HK-2 (cell line): ENCODE results near the gene STARD10.
A peak's percentile ranks its signal among the peaks of the same experiment; 100 is the strongest.
"Not testable (repeated sequence)": the region's sequence is repeated elsewhere in the genome, so short reads cannot be mapped to it uniquely, and the experiment has no call there.

Experiments
- DNase-seq: peaks from one replicate; pipeline ENCODE4 v3.0.0-alpha.2; 2018; ENCODE audit not compliant: unreplicated experiment

STARD10 gene

DNA sequence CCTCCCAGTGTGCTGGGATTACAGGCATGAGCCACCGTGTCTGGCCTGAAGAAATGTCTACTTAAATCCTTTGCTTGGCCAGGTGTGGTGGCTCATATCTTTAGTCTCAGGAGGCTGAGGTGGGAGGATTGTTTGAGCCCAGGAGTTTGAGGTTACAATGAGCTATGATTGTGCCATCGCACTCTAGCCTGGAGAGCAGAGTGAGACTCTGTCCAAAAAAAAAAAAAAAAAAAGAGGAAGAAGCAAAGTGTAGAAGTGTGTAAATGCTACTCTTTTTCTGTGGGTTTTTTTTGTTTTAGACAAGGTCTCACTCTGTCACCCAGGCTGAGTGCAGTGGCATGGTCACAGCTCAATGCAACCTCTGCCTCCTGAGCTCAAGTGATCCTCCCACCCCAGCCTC lies 13.9 kb upstream of the STARD10 start:
- DNase-seq, result no peak

- DNase-seq, result no peak
These were observed 13.3 kb upstream of the STARD10 start for GRCh38 chr11:72807021-72807693.

DNA sequence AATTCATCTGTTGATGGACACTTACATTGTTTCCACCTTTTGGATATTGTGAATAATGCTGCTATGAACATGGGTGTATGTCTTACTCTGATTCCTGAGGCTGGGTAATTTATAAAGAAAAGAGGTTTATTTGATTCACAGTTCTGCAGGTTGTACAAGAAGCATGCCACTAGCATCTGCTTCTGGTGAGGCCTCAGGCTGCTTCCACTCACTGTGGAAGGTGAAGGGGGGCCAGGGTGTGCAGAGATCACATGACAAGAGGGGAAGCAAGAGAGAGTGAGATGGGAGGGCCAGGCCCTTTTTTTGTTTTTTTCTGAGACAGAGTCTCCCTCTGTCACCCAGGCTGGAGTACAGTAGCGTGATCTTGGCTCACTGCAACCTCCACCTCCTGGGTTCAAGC lies 12.5 kb upstream of the STARD10 start:
- not testable (repeated sequence) for DNase-seq

GRCh38 chr11:72805216-72805615 lies 11.4 kb upstream of the STARD10 start:
- DNase-seq, result no peak

DNA sequence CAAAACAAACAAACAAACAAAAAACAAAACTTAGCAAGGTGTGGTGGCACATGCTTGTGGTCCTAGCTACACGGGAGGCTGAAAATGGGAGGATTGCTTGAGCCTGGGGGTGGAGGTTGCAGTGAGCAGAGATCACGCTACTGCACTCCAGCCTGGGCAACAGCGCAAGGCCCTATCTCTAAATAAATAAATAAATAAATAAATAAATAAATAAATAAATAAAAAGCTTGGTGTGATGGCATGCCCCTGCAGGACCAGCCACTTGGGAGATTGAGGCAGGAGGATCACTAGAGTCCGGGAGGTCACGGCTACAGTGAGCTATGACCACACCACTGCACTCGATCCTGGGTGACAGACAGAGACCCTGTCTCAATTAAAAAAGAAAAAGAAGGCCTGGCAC lies 9.0 kb upstream of the STARD10 start:
- no peak for DNase-seq

DNA sequence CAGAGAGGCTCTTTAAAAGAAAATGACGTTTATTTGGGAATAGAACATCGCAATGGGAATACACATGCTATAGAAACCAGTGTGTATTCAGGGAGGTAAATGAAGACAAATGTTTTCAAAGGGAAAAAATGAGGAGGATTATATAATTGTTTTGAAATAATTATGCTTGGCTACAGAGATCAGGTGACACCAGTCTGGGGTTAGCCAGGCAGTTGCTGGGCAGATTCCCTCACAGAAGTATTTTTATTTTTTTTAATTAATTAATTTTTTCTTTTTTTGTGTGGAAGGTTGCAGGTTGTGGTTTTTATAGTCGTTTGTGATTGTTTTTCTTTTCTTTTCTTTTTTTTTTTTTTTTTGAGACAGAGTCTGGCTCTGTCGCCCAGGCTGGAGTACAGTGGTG lies 5.6 kb upstream of the STARD10 start:
- DNase-seq, result no peak

GRCh38 chr11:72798361-72798760 lies 4.5 kb upstream of the STARD10 start:
- DNase-seq, result no peak

DNA sequence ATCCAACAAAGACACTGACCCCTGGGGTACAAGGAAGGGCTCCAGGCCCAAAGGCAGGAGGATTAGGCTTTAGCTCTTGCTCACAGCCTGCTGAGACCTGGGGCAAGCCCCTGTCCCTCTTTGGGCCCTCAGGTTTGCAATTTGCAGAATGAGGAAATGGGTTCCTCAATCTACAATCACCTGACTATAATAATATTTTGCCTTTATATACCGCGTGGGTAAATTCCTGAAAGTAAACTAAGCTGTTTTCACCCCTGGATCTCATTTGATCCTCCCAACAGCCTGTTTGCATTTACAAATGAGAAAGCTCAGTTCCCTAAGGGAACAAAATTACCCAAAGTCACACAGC lies 797 bp downstream of the STARD10 start:
- no peak for DNase-seq

GRCh38 chr11:72792437-72793021 lies 1.3 kb downstream of the STARD10 start:
- DNase-seq, result no peak

DNA sequence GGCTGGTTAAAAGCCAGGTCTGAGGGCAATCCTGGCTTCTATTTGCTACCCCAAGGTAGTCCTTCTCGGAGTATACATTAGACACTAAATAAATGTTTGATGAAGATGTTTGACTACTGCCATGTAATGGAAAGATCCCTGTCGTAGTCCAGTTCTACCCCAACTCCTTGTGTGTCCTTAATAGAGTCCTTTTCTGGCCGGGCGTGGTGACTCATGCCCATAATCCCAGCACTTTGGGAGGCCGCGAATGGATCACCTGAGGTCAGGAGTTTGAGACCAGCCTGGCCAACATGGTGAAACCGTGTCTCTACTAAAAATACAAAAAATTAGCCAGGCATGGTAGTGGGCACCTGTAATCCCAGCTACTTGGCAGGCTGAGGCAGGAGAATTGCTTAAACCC lies 2.6 kb downstream of the STARD10 start:
- not testable (repeated sequence) for DNase-seq

GRCh38 chr11:72789493-72790131 lies 4.2 kb downstream of the STARD10 start:
- DNase-seq, result no peak

DNA sequence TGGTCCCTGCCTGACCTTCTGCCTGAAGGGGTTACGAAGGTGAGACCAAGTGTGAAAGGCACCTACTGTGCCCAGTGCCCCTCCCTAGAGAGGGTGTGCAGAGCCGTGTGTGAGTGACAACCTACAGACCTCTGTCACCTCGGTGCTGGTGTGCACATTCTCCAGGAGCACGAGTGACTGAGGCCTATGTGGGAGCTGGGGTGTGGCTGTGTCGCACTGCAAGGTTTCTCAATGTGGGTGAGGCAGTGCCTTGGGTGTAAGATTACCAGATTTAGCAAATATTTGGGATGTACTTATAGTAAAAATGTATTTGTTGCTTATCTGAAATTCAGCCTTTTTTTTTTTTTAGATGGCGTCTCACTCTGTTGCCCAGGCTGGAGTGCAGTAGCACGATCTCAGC lies 5.6 kb downstream of the STARD10 start:
- DNase-seq, result no peak

GRCh38 chr11:72787216-72788104 lies 6.4 kb downstream of the STARD10 start:
- DNase-seq, result no peak

- DNase-seq, result no peak
These were observed 7.3 kb downstream of the STARD10 start for GRCh38 chr11:72786305-72787215.

DNA sequence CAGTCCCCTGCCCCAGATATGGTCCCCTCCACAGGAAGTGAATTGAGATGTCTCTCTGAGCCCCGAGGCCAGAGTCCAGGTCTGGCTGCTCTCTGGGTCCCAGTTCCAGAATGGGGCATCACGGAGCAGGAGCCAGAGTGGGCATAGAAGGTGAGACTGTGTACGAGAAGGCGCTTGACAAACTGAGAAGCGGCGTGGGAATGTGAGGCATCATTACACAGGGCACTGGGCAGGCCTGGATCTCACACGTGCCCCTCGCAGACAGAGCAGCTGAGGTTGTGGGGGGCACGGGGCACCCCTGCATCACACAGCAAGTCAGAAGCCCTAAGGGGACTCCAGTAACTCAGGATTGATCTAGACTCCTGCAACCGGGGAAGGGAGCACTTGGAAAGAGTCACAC lies 9.2 kb downstream of the STARD10 start:
- DNase-seq, result no peak

DNA sequence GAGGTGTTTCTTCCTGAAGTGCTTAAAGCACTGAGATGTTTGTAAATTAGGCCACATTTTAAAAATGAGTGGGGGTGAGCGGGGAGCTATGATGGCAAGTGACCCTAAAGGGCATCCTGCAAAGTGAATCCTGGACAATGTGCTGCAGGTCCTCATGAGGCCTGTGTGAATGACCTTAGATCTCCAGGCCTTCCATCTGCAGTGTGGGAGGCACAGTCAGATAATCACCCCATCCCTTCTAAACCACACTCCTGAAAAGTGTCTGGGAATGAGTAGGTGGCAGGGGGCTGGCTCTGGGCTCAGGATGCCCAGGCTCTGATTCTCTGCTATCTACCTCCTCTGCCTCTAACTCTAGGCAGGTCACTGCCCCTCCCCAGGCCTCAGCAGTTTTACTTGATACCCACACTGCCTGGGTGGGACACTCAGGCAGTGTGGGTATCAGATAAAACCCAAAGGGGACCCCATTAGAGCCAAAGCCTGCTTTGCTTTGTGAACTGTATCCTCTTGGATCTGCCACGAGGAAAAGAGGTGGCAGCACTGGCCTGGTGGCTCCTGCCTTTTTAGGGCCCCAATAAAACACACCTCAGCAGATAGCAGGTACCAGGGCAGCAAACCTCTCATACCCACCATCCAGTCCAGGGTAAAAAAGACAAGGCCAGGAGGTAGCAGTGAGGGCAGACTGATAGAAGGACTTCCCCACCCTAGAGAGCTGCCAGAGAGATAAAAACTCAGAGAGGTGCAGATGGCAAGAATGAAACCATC lies 10.5 kb downstream of the STARD10 start:
- DNase-seq, result no peak

DNA sequence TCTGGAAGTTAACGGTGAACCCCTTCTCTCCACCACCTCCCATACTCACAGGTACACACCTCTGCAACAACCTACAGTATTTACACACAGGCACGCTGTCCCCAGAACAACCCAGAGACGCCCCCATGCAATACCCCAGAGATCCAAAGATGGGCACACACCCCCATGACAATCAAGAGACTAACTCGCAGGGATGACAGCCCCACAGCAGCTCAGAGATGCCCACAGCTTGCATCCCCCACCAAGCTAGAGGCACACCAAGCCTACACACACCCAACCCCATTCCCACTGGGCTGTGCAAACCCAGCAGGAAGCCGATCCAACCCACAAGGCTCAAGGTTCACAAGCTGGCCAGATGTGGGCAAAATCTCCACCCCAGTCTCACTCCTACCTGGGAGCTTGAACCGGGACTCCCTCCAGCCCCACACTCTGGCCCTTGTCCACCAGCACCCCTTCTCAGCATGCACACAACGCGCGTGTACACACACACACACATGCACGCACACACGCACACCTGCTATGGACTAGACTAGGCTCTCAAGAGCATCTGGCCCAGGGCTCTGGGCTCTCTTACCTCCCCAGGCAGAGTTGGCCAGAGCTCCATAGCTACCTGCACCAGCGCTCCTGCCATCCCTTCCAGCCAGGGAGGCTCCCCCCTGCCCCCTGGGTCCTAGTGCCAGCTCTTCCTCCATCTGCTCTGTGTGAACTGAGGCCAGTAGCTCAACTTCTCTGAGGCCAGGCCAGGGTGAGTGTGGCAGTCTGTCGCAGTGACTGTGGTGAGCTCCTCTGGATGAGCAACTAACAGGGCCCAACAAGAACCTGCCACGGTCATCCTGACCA lies 11.5 kb downstream of the STARD10 start:
- DNase-seq, result no peak

DNA sequence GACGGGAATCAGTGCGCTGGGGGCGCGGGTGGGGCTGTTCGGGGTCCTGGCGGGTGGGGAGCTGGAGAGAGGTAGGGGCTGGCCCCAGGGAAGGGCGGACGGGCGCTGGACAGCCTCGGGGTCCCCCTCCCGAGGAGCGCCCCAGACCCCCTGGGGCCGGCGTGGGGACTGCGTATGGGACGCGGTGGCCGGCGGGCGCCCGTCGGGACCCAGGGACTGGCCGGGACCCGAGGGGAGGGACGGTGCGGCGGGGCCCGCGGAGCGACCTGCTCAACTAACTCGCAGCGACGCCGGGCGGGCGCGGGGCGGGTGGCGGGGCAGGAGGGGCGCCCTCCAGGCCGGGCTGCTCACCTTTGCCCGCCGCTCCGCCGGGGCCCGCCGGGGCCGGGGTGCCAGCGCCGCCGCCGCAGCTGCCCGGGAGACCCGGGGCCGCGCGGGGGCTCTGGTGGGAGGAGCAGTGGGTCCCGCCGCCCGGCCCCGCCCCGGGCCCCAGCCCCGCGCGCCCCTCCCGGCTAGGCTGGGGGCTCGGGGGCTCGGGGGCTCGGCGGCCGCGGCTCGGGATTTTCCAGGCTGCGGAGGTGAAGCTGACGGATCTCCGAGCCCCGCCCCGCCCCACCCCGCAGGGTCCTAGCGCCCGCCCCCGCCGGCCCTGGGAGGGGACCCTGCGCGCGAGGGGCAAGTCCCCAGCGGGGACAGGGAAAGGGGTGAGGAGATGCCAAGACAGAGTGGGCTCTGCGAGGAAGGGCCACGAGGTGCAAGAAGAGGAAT lies 12.3 kb downstream of the STARD10 start:
- DNase-seq, result peak; percentile 14

- no peak for DNase-seq
These were observed 12.9 kb downstream of the STARD10 start for GRCh38 chr11:72781063-72781312.
